ENCODE results near the gene COX19. TPM values are rescaled to one million over a fixed set of nuclear protein-coding genes. Genes with fewer than 3 reads are reported as not detected.

The COX19 gene, protein sequence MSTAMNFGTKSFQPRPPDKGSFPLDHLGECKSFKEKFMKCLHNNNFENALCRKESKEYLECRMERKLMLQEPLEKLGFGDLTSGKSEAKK
- total RNA-seq: 11.7 and 18.1 TPM in 2 replicates
- 18.3 and 23.6 TPM in 2 replicates for polyA plus RNA-seq

DNA sequence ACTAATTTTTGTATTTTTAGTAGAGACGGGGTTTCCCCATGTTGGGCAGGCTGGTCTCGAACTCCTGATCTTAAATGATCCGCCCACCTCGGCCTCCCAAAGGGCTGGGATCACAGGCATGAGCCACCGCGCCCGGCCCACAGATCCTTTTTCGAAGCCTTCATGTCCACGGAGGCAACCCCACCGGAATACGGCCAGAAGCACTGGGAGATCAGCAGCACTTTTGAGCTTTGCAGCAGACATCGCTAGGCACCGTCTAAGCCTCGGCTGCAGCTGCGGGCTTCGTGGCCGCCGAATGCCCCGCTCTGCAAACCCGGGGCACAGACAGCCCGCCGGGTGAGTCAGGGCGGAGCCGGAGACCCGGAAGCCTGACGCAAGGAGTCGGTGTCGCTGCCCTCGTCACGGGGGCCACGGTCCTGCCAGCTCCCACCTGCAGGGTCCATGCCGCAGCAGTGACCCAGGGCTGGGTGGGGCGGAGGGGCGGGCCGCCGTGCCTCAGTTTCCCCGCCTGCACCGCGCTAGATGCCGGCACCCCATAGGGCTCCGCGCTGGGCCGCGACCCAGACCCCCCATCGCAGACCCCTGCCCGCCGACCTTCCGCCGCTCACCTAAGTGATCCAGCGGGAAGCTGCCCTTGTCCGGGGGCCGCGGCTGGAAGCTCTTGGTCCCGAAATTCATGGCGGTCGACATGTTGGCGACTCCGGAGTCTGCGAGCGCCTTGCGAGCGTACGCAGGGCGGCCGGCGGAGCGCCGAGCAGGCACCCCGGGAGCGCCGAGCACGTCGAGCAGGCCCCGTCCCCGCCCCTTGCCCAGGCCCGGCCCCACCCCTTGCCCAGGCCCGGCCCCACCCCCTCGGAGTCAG is at the start of gene COX19:
TSS of gene COX19 (minus strand) at position 730 of the 862 bp plus-strand sequence. CDS start at position 690, 40 bp downstream.
- no peak for TF ChIP-seq CTCF (IDR thresholded peaks at IDR 0.05; ENCODE audit: low read depth, low read length)
- Histone ChIP-seq H3K9me3 (ENCODE audit: low read depth) (no peaks in the 10 kb centered on the region), H3K4me1 (ENCODE audit: low read depth) (peaks cover 10% of the 10 kb centered on the region), H3K36me3 (peaks cover 8% of the 10 kb centered on the region), H3K27ac (peak within 1 kb of the TSS; percentile 97), H3K27me3 (no peaks in the 10 kb centered on the region), H3K4me3 (peak within 1 kb of the TSS; percentile 97)
- peak; percentile 91 to 95 for DNase-seq (ENCODE audit: low read depth in 1 of 2, low spot score in 1 of 2)

DNA sequence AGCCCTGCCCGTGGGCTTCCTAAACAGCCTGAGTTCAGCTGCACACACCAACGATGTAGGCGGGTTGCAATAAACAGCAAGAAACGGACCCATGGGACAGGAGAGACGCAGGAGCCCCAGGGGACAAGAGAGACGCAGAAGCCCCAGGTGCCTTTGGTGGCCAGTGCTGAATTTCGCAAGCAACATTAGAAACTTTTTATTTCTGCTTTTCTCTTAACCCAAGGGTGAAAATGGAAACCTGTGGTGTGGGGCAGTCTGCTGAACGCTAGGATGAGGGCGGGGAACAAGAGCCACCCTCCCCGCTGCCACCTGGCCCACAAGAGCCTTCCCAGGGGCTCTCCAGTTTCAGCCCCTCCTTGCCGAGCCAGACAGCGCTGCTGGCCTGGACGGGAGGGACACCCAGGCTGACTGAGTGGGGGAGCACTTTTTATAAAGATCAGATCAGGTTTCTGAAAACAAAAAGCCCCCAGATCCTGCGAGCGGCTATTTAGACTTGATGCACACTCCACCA is 49.0 kb upstream of the COX19 start:
- H3K27ac ChIP-seq: no peak overlapping the region
- no peak for DNase-seq (ENCODE audit: low read depth in 1 of 2, low spot score in 1 of 2)
- no peaks in the 10 kb centered on the region for H3K9me3 ChIP-seq (ENCODE audit: low read depth)
- no peaks in the 10 kb centered on the region for H3K27me3 ChIP-seq
- peaks cover 6% of the 10 kb centered on the region for H3K4me1 ChIP-seq (ENCODE audit: low read depth)
- no peaks in the 10 kb centered on the region for H3K36me3 ChIP-seq
- no peak overlapping the region for H3K4me3 ChIP-seq
- TF ChIP-seq CTCF (IDR thresholded peaks at IDR 0.05; ENCODE audit: low read depth, low read length): no peak

GRCh38 chr7:1022801-1023465 is 47.6 kb upstream of the COX19 start:
- Histone ChIP-seq H3K36me3 (no peaks in the 10 kb centered on the region), H3K27ac (no peak overlapping the region), H3K4me1 (ENCODE audit: low read depth) (peaks cover 6% of the 10 kb centered on the region), H3K27me3 (no peaks in the 10 kb centered on the region), H3K9me3 (ENCODE audit: low read depth) (no peaks in the 10 kb centered on the region), H3K4me3 (no peak overlapping the region)
- no peak for DNase-seq (ENCODE audit: low read depth in 1 of 2, low spot score in 1 of 2)
- TF ChIP-seq CTCF (IDR thresholded peaks at IDR 0.05; ENCODE audit: low read depth, low read length): no peak

DNA sequence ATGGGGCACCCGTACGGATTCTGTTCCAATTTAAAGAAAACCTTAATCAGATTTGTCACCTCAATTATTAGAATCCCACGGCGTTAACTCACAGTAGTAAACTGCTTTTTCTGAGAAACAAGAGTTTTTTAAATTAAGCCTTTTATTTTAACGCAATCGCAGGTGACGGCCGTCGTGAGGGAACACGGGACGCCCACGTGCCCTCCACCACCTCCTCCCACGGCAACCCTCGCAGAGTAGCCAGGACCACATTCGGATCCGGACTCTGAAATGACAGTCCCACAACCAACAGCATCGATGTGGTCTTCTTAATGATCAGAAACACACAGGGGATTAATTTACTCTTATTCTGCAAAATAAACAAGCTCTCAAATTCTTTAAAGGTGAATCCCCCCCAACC is 47.0 kb upstream of the COX19 start:
- Histone ChIP-seq H3K27ac (no peak overlapping the region), H3K36me3 (no peaks in the 10 kb centered on the region), H3K4me3 (no peak overlapping the region), H3K9me3 (ENCODE audit: low read depth) (no peaks in the 10 kb centered on the region), H3K4me1 (ENCODE audit: low read depth) (peaks cover 6% of the 10 kb centered on the region), H3K27me3 (no peaks in the 10 kb centered on the region)
- no peak for TF ChIP-seq CTCF (IDR thresholded peaks at IDR 0.05; ENCODE audit: low read depth, low read length)
- DNase-seq (ENCODE audit: low read depth in 1 of 2, low spot score in 1 of 2): no peak

DNA sequence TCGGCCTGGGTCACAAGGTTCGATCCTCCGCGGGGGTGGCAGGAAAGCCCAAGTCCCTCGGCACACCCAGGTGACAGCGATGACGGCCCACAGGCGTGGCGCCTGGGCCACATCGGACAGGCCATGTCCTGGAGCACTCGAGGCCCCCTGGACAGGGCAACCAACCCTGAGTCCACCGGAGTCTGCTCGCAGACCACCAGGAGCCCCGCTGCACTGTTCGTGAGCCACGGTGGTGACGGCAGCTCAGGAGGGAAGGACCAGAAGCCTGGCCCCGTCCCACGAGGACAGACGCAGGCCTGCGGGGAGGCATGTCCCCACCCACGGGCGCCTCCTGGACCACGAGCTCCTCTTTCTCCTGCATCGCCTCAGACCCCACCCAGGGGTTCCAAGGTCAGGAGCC is 46.6 kb upstream of the COX19 start:
- no peaks in the 10 kb centered on the region for H3K27me3 ChIP-seq
- DNase-seq (ENCODE audit: low read depth in 1 of 2, low spot score in 1 of 2): no peak
- H3K4me3 ChIP-seq: no peak overlapping the region
- peaks cover 3% of the 10 kb centered on the region for H3K4me1 ChIP-seq (ENCODE audit: low read depth)
- no peak for TF ChIP-seq CTCF (IDR thresholded peaks at IDR 0.05; ENCODE audit: low read depth, low read length)
- H3K9me3 ChIP-seq (ENCODE audit: low read depth): no peaks in the 10 kb centered on the region
- no peaks in the 10 kb centered on the region for H3K36me3 ChIP-seq
- H3K27ac ChIP-seq: no peak overlapping the region

Measured in cardiac muscle cell (in vitro differentiated cells and primary cell).